Pulmonary artery endothelial cell (primary cell): ENCODE measurements around the gene CCDC54. TPM values are rescaled to one million over a fixed set of nuclear protein-coding genes. Genes with fewer than 3 reads are reported as not detected.

Experiments
- DNase-seq: peaks from one replicate; pipeline ENCODE4 v3.0.0-alpha.2; 2011; ENCODE audit warnings: low read depth, low spot score
- total RNA-seq: library from RNA; depleted of rRNA; stranded (reverse); fragments of >200 nt; gene quantifications from 2 replicates; pipeline ENCODE4 v1.2.3, GENCODE V29; 2014

The CCDC54 gene
- total RNA-seq, 1 donor from 2014 or later: not detected

GRCh38 chr3:107392549-107393165, 15.4 kb downstream of the CCDC54 start:
- DNase-seq: no peak

DNA sequence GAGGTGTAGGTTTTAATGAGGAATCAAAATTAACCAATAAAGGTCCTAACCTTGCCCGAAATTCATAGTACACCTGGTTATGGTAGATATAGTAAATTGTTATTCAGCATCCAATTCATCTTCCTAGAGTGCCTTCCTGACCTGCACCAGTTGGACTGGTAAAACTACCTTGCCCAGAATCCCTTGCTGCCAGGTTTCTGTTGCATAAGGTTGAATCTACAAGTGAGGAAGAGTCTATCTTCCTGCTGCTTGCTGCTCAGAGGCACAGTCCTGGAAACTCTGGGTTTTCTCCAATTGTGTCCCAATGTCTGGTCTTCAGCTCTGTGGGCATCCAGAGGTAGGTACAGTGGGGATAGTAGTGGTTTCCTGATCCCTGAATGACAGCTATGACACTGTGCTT, 17.3 kb downstream of the CCDC54 start:
- DNase-seq: no peak

DNA sequence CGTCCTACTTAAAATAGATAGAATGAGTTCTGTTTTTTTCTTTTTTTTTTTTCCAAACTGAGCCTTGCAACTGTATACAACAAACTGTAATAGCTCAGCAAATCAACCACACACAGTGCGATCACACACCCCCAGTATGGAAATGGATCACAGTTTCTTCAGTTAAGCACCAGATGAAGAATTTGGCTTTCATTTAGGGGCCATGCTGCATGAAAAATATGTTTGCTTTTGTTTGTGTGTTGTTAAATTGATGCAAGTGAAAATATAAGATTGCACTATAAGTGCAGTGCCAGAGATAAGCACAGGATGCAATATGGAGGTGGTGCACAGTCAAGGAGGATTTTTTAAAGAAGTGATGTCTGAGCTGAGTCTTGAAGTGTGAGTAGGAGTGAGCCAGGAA, 17.8 kb downstream of the CCDC54 start:
- no peak for DNase-seq

DNA sequence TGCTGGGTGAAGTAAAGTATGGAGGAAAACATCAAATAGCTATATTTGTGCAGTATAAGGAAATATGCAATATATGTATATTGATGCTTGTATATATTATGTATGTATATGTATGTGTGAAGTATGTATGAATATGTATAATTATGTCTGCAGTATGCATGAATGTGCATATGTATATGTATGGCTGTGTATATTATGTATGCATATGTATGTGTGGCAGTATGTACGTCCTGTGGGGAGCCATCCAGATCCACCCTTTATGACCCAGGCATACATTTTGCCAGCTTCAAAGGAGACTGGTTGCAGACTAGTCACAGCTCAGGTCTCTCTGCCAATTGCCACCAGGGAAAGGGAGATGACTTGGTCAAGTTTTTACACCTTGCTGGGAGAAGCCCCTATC, 24.1 kb downstream of the CCDC54 start:
- no peak for DNase-seq

- no peak for DNase-seq
These were observed 25.0 kb downstream of the CCDC54 start for GRCh38 chr3:107402214-107402613.

GRCh38 chr3:107404727-107405469, 27.7 kb downstream of the CCDC54 start:
- DNase-seq: no peak

- DNase-seq: no peak
These were observed 30.1 kb downstream of the CCDC54 start for GRCh38 chr3:107407355-107407754.

DNA sequence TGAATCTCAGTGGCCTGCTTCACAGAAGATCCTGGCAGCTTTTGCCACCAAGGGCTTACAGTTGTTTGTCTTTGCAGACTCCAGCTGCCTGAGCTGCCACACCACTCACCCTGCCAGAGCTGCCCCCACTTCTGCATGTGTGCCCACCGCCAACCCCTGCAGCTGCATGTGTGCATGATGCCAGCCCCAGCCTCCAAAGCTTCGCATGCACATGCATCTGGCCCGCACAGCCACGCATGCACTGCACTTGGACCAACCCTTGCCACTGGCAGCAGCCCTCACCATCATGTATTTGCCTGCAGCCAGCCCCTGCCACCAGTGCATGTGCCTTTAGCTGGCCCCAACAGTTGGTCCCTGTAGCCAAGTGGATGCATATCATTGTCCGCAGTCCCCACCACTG, 31.3 kb downstream of the CCDC54 start:
- DNase-seq: no peak

GRCh38 chr3:107409365-107409764, 32.1 kb downstream of the CCDC54 start:
- no peak for DNase-seq

- DNase-seq: no peak
These were observed 33.4 kb downstream of the CCDC54 start for GRCh38 chr3:107410606-107411005.

- DNase-seq: no peak
These were observed 33.8 kb downstream of the CCDC54 start for GRCh38 chr3:107411056-107411455.

- DNase-seq: no peak
These were observed 34.5 kb downstream of the CCDC54 start for GRCh38 chr3:107411779-107412178.

DNA sequence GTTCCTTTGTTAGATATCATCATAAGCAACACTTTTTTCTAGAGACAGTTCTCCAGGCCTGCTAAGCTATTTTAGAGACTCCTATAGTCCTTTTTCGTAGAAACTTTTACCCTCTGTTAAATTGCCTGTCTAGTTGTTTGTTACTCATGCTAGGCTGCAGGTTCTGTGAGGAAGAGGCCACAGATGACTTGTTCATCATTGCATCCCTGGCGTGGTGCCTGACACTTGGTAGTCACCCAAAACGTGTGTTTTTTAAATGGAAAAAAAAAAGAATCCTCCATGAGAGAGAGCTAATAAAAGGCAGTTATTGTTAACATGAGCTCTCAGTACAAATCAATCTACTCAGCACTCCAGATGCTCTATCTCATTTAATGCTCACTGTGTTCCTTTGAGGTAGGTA, 35.1 kb downstream of the CCDC54 start:
- DNase-seq: no peak

- DNase-seq: no peak
These were observed 36.0 kb downstream of the CCDC54 start for GRCh38 chr3:107413264-107413663.

DNA sequence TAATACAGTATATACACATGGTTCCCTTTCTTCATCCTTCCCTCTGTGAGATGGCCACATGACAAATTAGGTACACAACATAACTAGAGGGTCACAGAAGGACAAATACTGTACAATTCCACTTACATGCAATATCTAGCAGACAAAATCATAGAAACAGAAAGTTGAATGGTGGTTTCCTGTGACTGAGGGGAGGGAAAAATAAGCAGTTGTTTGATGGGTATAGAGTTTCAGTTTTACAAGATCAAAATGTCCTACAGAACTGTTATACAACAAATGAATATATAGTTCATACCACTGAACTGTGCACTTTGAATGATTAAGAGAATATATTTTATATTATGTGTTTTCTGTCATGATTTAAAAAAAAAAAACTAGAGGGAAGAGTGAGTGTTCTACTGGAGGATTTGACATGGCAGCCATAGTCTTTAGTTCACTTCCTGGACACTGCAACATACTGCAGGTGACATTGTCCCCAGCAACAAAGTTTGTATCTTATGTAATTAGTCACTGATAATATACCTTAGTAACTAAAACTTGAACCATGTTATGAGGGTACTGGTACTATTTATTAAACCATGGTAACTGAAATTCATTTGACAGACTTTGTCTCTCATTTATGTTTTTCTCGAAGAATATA, 37.2 kb downstream of the CCDC54 start:
- no peak for DNase-seq

- DNase-seq: no peak
These were observed 38.9 kb downstream of the CCDC54 start for GRCh38 chr3:107416138-107416537.

DNA sequence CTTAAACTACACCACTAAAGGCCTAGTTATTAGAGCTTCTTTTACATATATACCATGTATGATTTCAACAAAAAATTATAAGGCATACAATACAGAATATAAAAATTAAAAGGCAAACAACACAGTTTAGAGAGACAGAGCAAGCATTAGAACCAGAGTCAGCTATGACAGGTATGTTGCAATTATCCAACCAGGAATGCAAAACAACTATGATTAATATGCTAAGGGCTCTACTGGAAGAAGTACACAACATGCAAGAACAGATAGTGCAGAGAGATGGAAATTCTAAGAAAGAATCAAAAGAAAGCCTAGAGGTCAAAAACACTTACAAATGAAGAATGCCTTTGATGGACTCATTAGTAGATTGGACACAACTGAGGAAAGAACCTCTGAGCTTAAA, 39.6 kb downstream of the CCDC54 start:
- DNase-seq: no peak

DNA sequence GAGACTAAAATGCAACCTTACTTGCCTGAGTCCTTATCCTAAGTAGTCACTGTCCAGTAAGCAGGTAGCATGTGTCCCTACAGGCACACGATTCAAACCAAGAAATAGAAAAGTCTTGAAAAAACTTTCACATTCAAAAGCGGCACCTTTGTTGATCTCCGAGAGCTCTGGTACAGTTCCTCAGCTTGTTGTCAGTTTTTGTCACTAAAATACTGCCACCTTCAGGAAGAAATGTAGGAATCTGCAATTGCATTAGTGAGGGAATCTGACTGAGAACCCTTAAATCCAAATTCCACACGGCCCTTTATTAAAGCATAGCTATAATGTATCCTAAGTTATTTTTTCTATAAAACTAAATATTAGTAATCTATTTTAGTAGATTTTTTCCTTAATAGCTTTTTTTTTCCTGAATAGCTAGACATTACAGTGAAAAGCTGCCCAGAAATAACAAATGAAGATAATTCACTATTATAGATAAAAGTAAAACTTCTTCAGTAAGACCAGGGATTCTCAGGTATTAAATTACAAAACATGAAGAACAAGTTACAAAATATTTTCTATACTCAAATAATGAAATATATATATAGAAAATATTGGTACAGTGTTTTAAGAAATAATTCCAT, 44.0 kb downstream of the CCDC54 start:
- peak; percentile 32 for DNase-seq

DNA sequence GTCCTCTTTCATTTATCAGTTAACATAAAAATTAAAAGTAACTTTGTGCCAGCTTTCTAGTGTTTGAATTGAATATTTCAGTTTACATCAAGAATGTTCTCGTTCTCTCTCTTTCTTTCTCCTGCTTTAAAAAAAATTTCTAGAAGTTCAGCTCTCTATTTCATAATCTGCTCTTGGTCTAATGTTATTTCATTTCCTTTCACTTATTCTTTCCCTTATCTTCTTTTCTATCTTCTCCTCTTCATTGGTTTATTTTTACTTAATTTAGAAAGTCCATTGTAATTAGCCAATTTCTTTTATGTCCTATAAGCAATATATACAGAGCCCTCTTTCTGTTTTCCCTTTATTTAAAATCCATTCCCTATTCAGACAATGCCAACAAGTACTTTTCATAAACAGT, 44.6 kb downstream of the CCDC54 start:
- DNase-seq: no peak

GRCh38 chr3:107425033-107425432, 47.8 kb downstream of the CCDC54 start:
- DNase-seq: no peak

DNA sequence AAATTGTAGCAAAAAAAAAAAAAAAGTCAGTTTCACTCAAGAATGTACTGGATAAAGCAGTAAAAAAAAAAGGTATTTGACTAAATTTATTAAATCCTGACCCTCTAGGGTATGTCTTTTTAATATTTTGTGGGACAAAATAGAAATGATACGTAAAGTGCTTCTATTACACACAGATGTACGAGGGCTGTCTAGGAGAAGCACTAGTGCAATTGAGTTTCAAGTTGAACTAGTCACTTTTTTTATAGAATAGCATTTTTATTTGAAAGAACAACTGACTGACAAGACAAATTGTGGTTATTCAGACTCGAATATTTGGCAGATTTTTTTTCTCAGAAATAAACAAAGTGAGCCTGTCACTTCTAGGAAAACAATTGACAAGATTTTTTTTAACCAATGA, 49.0 kb downstream of the CCDC54 start:
- DNase-seq: no peak
